Glutamatergic neuron (in vitro differentiated cells): ENCODE measurements around the gene TTLL6. TPM values are rescaled to one million over a fixed set of nuclear protein-coding genes. Genes with fewer than 3 reads are reported as not detected.

Experiments
- DNase-seq: peaks from one replicate; pipeline ENCODE4 v3.0.0; 2022
- H3K27ac Mint-ChIP-seq: one replicate; pipeline ENCODE4 v1.8.0; 2020; ENCODE audit warnings: mild to moderate bottlenecking, mixed read lengths, inconsistent platforms; ENCODE audit not compliant: unreplicated experiment
- H3K27me3 Mint-ChIP-seq: one replicate; pipeline ENCODE4 v1.8.0; 2020; ENCODE audit warnings: mild to moderate bottlenecking, moderate library complexity, mixed read lengths, inconsistent platforms; ENCODE audit not compliant: unreplicated experiment
- H3K36me3 Mint-ChIP-seq: one replicate; pipeline ENCODE4 v1.8.0; 2020; ENCODE audit warnings: mild to moderate bottlenecking, mixed read lengths, inconsistent platforms; ENCODE audit not compliant: unreplicated experiment
- H3K4me1 Mint-ChIP-seq: one replicate; pipeline ENCODE4 v1.8.0; 2020; ENCODE audit warnings: mild to moderate bottlenecking, low read depth, mixed read lengths, inconsistent platforms; ENCODE audit not compliant: unreplicated experiment
- H3K4me3 Mint-ChIP-seq: one replicate; pipeline ENCODE4 v1.8.0; 2020; ENCODE audit warnings: mild to moderate bottlenecking, mixed read lengths, inconsistent platforms; ENCODE audit not compliant: unreplicated experiment
- H3K9me3 Mint-ChIP-seq: one replicate; pipeline ENCODE4 v1.8.0; 2020; ENCODE audit warnings: mild to moderate bottlenecking, moderate library complexity, mixed read lengths, inconsistent platforms; ENCODE audit not compliant: unreplicated experiment
- total RNA-seq: library from RNA; stranded (reverse); fragmentation: NEBNext Ultra II Directional; extraction: Animal tissue kit (Norgen Biotek cat#: 25700); gene quantifications from one replicate; pipeline ENCODE4 v1.2.1, GENCODE V29; 2021; ENCODE audit not compliant: unreplicated experiment
- TF ChIP-seq, protein P1 (sequence below): fragments of 200-600 bp; sonication (generic); IDR thresholded peaks from one replicate; pipeline ENCODE4 v1.5.0; 2021; ENCODE audit not compliant: partially characterized antibody, unreplicated experiment

TTLL6 gene
- total RNA-seq, 1 donor from 2014 or later: 35.4 TPM

DNA sequence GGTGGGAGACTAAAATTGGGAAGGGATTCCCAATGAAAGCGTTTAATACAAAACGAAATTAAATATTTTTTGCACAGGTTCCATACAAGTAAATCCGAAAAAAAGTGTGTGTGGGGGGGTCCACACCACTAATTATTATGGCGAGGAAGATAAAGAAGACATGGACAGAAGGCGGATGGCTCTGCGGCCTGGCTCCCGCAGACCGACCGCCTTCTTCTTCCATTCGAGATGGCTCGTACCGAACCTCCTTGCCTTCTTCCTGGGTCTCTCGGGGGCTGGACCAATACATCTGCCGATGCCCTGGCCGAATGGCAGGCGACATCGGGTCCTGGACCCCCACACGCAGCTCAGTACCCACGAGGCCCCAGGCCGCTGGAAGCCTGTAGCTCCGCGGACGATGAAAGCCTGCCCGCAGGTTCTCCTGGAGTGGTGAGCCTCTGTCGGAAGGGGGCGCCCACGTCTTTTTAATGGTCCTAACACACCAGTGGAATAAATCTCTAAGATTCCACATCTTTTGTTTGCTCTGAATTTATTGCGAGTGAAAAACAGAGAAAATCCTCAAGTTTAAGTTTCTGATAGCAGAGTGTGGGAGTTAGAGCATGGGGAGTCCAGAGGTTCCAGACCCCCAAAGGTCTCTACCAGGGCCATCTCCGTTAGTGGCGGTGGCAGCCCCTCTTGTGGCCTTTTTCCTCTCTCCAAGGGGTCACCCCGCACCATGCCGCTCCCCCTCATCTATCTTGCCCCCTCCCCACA, 92.6 kb downstream of the TTLL6 start:
- H3K27ac Mint-ChIP-seq: no peak overlapping the region
- H3K36me3 Mint-ChIP-seq: peaks cover 3% of the 10 kb centered on the region
- H3K4me3 Mint-ChIP-seq: peak overlapping the region; percentile 32
- peaks cover 1% of the 10 kb centered on the region for H3K9me3 Mint-ChIP-seq
- peak; percentile 92 for DNase-seq
- peaks cover 52% of the 10 kb centered on the region for H3K27me3 Mint-ChIP-seq
- TF ChIP-seq, protein P1, sequence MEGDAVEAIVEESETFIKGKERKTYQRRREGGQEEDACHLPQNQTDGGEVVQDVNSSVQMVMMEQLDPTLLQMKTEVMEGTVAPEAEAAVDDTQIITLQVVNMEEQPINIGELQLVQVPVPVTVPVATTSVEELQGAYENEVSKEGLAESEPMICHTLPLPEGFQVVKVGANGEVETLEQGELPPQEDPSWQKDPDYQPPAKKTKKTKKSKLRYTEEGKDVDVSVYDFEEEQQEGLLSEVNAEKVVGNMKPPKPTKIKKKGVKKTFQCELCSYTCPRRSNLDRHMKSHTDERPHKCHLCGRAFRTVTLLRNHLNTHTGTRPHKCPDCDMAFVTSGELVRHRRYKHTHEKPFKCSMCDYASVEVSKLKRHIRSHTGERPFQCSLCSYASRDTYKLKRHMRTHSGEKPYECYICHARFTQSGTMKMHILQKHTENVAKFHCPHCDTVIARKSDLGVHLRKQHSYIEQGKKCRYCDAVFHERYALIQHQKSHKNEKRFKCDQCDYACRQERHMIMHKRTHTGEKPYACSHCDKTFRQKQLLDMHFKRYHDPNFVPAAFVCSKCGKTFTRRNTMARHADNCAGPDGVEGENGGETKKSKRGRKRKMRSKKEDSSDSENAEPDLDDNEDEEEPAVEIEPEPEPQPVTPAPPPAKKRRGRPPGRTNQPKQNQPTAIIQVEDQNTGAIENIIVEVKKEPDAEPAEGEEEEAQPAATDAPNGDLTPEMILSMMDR: peak; percentile 72
- H3K4me1 Mint-ChIP-seq: peaks cover 5% of the 10 kb centered on the region

DNA sequence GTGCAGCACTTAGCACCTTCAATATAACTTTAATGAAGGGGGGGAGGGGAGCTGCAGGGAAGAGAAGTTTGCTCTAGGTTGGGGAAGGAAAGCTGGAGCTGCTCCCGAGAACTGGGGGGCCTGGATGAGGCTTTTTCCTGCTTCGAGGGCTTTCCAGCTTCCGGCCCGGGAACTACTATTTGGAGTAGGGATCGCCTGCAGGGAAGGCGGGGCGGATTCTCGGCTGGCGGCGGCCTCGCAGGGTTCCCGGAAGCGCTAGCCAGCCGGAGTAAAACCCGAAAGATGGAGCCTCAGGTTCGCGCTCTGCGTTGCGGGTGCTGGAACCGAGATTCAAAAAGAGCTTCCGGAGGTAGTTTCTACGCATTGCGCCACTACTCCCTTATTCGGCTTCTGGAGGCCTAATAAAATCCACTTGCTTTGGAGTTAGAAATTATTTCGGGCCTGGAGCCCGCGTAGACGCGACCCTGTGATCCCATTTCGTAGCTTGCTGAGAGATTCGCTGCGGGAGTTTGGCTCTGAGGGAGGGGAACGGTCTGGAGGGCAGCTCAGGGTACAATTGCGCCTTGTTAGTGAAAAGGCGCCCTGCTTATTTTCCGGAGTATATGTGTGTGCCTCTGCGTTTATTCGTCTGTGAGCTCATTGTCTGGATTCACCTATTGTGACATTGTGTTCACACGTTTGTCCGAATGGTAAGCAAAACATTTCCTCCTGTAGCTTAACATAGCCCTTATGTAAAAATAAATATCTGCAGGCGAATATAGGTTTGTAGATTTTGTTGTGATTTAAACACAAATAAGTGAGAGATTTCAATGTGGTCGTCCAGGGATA, 93.4 kb downstream of the TTLL6 start:
- Mint-ChIP-seq H3K27ac (no peak overlapping the region), H3K27me3 (peaks cover 48% of the 10 kb centered on the region), H3K4me3 (peak overlapping the region; percentile 32), H3K36me3 (peaks cover 3% of the 10 kb centered on the region), H3K9me3 (peaks cover 2% of the 10 kb centered on the region), H3K4me1 (peaks cover 3% of the 10 kb centered on the region)
- DNase-seq: no peak
- TF ChIP-seq, protein P1: no peak

DNA sequence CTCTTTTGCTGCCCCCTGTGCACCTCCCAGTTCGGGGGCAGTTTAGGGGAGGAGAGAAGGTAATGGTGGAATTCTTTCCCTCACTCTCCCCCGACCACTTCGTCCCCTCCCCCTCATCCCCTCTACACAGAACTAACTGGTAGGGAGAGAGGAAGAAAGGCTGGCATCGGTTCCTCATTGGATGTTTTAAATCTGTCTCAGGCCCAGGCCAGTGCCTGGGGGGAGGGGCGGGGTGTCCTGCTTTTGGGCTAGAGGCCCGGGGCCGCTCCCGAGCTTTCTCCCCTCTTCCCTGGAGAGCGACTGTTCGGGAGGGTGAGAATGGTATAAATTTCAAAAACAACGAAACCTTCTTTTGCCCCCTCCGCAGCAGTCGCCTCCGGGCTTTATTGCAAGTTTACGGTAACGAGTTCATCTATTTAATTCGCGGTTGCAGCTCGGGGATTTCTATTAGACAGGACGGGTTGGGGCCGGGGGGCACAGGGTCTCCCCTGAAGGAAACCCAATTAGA, 94.1 kb downstream of the TTLL6 start, which contains the start of gene PRAC2:
PRAC2 (plus strand) TSS at position 271 of the 508 bp plus-strand sequence. CDS start 1,226 bp downstream, outside the sequence.
- no peak for DNase-seq
- Mint-ChIP-seq H3K27ac (no peak within 1 kb of the TSS), H3K36me3 (peaks cover 3% of the 10 kb centered on the region), H3K9me3 (peaks cover 7% of the 10 kb centered on the region), H3K4me3 (peak within 1 kb of the TSS; percentile 32), H3K4me1 (peaks cover 3% of the 10 kb centered on the region), H3K27me3 (peaks cover 53% of the 10 kb centered on the region)
- TF ChIP-seq, protein P1: no peak

DNA sequence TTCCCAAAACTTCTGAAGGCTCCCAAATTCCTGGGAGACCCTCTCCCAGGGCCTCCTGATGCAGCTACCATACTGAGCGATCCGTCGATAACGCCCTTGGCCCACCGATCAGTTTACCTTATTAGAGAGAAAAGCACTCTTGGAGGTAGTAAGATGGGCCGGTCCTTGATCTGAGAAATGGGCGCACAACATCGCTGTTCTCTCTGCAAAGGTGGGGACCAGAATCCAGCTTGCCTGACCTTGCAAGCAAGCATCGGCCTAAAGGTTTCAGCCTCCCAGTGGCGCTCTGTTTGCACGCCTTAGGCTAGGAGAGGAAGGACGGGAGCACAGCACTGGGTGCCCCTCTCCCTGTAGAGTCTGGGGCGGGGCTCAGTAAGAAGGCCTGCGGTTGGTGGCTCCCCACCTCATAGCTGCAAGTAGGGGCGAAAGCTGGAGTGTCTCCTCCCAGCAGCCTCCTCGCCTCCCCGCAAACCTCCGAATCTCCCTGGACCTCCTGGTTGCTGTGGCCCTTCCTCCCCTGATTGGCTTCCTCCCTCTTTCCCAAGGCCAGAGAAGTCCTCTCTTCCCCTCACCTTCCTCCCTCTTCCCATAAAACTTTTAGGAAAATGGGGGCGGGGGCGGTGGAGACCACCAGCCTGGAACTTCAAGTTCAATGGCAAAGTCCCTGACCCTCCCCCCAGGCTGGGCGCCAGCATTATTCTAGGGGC, 94.7 kb downstream of the TTLL6 start, which contains the start of gene PRAC1:
PRAC1 (minus strand) TSS at position 318 of the 707 bp plus-strand sequence; CDS start at position 192, 126 bp downstream.
- Mint-ChIP-seq H3K4me3 (no peak within 1 kb of the TSS), H3K36me3 (peaks cover 3% of the 10 kb centered on the region), H3K27me3 (peaks cover 54% of the 10 kb centered on the region), H3K4me1 (peaks cover 3% of the 10 kb centered on the region), H3K27ac (no peak within 1 kb of the TSS), H3K9me3 (peaks cover 9% of the 10 kb centered on the region)
- TF ChIP-seq, protein P1: no peak
- no peak for DNase-seq
